ENCODE data around the gene SLCO3A1.

DNA sequence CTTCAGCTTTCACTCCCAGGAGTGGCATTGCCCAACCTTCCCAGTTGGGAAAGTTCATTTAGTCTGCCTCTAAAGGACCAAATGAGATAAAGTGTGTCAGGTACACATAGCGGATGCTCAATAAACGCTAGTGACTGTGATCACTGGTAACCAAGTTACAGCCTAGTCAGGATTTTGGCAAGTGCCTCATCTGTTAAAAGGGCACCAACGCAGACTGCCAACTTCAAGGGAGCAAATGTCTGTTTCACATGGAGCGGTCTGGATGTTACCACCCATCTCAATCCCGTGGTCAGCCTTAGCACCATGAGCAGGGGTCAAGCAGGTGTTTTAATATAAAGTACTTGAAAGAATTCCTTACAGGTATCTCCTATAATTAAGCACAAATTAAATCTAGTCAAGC, 22.7 kb downstream of the SLCO3A1 start:
- no peak for TF ChIP-seq POLR2AphosphoS5 (IDR thresholded peaks at IDR 0.05)
- TF ChIP-seq, protein P1, sequence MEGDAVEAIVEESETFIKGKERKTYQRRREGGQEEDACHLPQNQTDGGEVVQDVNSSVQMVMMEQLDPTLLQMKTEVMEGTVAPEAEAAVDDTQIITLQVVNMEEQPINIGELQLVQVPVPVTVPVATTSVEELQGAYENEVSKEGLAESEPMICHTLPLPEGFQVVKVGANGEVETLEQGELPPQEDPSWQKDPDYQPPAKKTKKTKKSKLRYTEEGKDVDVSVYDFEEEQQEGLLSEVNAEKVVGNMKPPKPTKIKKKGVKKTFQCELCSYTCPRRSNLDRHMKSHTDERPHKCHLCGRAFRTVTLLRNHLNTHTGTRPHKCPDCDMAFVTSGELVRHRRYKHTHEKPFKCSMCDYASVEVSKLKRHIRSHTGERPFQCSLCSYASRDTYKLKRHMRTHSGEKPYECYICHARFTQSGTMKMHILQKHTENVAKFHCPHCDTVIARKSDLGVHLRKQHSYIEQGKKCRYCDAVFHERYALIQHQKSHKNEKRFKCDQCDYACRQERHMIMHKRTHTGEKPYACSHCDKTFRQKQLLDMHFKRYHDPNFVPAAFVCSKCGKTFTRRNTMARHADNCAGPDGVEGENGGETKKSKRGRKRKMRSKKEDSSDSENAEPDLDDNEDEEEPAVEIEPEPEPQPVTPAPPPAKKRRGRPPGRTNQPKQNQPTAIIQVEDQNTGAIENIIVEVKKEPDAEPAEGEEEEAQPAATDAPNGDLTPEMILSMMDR (IDR thresholded peaks at IDR 0.05), result no peak
